ENCODE results near the gene HTR7. TPM values are rescaled to one million over a fixed set of nuclear protein-coding genes. Genes with fewer than 3 reads are reported as not detected.

HTR7 gene
- total and polyA plus RNA-seq, 2 of the 8 experiments (the other 6 are each of a cell fraction or from before 2014, with no cell fraction given), result 22.9 to 24.6 TPM

DNA sequence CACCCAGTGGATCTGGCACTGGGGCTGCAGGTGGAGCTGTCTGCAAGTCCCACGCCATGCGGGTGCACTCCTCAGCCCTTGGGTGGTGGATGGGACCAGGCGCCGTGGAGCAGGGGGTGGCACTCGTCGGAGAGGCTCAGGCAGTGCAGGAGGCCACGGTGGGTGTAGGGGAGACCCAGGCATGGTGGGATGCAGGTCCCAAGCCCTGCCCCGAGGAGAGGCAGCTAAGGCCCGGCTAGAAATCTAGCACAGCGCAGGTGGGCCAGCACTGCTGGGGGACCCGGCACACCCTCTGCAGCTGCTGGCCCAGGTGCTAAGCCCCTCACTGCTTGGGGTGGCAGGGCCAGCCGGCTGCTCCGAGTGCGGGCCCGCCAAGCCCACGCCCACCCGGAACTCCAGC is 25.7 kb downstream of the HTR7 start (continued):
- no peak for TF ChIP-seq RAD21 (IDR thresholded peaks at IDR 0.05 in 1 of 2, conservative IDR thresholded peaks at IDR 0.05 in 1 of 2; ENCODE audit: low read depth in 2 of 2, low read length in 2 of 2)
- no peak for TF ChIP-seq RNF2 (IDR thresholded peaks at IDR 0.05; ENCODE audit: borderline replicate concordance, low read depth, low read length, missing control alignments, poor library complexity, severe bottlenecking)
